Measurements from ENCODE around the gene PSMB3.
"Not testable (repeated sequence)": the region's sequence is repeated elsewhere in the genome, so short reads cannot be mapped to it uniquely, and the experiment has no call there.

The PSMB3 gene

DNA sequence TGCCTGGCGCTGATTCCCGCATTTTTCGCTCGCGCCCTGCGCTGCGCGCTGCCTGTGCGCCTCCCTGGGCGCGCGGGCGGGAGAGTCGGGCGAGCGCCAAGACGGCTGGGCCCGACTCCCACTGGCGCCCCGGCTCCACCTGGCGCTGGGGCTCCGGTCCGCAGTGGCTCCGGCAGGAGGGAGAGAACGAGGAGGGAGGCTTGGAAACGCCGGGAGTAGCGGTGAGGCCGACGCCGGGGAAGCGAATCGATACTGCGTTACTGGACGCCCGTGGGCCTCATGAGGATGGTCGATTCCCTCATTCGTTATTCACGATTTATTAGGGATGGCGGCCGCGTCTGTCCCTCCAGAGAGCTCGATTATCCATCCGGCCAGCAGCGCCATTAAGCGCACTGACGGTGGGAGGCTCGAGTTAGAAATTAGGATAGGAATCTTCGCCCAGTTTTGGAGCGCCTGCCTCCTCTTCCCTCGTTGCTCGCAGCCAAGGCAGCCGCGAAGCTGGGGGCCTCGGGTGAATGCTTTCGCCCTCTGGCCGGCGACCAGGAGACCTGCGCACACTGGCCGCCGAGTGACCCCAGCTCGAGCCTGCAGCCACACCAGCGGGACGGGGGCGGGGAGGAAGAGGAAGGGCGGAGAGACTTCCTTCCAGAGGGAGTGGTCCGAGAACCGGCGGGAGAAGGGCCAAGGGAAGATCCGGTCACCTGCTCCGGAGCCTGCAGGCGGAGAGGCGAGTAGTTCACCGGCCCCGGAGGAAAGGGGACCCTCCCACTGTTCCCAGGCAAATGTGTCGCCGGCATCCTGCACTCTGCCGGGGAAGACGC lies 3.1 kb upstream of the PSMB3 start:
- no peak for DNase-seq (ENCODE audit: low spot score)

DNA sequence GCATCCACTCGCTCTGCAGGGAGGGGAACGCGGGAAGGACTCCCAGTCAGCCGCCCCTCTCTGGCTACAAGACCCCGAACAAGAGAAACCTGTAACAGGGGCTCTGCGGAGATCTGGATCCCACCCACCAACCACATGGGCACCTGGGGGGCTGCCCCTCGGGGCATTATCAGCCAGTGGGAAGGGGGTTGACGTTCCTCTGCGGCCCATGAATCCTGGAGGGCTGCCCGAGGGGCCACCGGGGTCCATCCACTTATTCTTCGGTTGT lies 2.6 kb upstream of the PSMB3 start:
- DNase-seq (ENCODE audit: low spot score), result no peak

DNA sequence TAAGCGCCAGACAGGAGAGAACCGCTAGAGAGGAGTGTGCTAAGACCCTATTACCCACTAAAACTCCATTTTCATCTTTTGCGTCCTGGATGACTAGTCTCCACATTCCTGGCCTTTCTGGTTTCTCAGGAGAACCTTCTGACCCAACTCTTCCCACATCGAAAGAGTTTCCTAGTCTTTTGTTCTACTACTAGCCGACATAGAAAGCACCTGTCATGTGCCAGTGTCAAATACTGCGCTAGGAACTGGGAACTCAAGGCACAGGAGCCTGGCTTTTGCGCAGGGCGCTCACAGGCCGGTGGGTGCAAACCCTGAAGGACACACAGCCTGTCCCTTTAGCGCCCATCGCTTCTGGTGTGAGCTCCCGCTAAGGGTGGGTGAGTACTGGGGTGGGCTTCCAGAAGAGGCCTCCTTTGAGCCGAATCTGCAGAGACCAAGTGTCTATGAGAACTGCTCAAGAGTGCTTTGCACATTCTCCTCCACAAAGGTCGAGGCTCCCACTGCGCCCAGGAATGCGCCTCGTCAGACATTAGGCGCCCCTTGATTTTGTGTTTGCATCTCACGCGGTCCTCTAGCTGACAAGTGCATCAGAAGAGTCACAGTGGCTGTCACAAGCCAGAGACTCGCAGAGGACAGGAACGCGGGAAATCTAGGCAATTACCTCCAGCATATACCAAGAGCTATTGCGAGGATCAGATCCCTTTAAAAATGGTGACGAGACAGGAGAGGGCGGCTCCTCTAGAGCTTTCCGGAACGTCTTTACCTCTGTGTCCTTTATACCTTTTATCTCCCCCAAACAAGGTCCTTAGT lies 2.0 kb upstream of the PSMB3 start:
- no peak for DNase-seq (ENCODE audit: low spot score)

DNA sequence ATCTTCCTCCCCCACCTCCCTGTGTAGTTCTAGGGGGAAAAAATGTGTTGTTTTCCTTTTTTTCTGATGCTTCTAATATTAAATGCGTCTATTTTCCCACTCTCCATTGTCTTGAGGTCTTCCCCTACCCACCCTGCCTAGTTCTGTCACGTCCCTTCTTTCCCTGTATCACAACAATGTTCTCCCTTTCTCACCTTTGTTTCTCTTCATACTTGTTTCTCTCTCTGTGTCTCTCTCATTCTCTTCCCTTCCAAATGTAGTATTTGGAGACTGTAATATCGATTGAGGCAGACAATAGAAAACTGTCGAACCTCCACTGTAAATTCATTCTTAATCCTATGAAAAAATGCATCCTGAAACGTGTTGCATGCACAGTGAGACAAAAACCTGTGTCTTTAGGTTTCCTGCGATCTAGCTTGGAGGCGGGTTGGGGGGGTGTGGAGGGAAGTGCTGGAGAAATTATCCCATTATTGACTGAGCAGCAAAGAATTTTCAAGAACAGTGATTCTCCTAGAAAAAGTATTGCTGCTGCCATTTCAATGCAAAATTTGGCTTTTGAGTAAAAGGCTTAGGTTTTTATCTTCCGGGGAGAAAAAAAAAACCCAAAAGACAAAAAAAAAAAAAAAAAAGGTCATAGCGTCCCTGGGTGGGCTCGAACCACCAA lies 1.3 kb upstream of the PSMB3 start:
- DNase-seq (ENCODE audit: low spot score), result no peak

DNA sequence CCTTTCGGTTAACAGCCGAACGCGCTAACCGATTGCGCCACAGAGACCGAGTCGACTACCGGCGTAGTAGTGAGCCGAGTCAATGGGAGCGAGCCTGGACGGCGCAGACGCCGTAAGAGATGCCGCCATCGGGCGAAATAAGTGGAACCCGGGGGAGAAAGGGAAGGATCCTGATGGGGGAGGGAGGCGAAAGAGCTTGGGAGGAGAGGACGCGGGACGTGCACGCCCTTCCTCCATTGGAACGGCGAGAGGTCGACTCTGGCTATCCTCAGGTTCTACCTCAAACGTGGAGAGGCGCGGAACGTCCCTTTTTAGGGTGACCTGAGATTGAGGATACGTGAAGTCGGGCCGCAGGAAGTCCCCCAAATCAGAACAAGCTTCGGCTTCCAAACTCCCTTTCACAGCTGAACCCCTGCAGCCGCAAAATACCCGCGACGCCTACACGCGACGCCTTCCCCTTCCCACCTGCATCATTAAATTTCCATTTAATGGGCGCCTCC lies 683 bp upstream of the PSMB3 start:
- peak; percentile 67 for DNase-seq (ENCODE audit: low spot score)

DNA sequence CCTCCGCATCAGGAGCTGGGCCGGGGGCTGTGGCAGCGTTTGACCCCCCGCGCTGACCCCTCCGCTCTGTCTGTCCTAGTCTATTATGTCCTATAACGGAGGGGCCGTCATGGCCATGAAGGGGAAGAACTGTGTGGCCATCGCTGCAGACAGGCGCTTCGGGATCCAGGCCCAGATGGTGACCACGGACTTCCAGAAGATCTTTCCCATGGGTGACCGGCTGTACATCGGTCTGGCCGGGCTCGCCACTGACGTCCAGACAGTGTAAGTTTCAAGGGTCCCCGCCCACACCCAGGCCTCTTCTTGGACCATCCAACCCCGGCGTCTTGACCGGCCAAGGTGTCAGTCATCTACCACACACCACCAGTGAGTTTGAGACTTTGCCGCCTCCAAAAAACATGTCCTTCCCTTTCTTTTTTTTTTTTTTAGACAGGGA lies 548 bp downstream of the PSMB3 start:
- DNase-seq (ENCODE audit: low spot score), result no peak

DNA sequence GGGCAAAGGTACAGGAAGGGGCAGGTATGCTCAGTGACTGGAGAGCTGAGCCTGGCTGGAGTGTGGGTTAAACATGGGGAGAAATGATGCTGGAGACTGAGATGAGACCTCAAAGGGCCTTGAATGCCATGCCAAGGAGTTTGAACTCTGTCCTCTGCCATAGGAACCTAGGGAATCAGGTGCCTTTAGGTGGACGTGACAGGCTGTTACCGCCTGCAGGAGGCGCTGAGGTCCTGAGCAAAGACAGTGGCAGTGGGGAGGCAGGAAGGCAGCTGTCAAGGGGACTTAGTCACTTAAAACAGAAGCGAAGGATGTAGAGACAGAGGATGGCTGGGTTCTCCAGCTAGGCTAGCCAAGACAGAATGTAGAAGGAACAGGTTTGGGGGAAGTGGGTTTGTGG lies 9.1 kb downstream of the PSMB3 start:
- DNase-seq (ENCODE audit: low spot score), result peak; percentile 30

DNA sequence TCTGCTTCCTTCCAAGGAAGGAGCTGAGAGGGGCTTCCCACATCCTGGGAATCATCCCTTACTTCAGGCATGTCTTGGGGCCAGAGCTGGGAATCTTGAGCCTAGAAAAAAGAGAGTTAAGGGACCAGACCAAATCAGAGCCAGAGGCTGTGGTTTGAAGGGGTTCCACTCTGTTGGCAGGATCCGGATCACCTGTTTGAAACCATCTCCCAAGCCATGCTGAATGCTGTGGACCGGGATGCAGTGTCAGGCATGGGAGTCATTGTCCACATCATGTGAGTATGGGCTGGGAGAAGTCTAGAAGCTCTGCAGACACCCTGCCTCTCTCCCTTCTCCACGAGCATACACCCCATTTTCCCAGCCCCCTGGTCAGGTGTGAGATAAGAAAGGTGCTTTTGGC lies 9.7 kb downstream of the PSMB3 start:
- DNase-seq (ENCODE audit: low spot score), result no peak

DNA sequence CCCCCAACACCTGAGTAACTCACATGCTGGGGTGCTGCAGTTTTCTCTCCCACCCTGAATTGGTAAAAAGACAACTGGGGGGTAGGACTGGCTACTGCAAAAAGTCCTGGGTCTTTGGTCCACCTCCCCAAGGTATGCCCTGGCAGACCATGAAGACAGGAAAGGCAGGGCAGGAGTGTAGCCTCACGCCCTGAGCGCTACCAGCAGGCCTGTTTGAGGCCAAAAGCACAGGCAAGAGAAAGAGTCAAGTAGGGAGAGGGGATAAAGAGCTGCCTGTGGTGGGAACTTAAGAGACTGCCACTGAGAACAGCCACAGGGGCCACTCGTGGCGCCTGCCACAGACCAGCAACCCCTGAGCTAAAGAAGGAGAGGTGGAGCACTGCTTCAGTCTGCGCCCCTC lies 13.8 kb downstream of the PSMB3 start:
- no peak for DNase-seq (ENCODE audit: low spot score)

DNA sequence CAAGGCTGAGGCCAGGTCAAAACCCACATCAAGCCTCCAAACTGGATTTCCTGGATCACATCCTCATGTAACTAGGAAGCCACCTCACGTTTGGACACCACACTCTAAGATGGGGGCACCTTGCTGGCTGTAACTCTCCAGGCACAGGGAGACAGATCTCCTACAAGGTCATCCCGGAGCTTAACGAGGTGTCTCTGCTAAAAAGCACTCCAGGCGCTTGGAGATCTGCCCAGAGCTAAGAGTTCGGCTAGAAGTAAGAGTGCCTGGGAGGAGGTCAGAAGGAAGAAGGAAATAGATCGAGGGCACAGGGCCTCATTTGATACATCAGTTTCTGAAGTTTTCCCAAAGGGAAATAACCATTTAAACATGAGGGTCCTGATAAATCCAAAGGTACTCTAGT lies 15.9 kb downstream of the PSMB3 start:
- no peak for DNase-seq (ENCODE audit: low spot score)

DNA sequence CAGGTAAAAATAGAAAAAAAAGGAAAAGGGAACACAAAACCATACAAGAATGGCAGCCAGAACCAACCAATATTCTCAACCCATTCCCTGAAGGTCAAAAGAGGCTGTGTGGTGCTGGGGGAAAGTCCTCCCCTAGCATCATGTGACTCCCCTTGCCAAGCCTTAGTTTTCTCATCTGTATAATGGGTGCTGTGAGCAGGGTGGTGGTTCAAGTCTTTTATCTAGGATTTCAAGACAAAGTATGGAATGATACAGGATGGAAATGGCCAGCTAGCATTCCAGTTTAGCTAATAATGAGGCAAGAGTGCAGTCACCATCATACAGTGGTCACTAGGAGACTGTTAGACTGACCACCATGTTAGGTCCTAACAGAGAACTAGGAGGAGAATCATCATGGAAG lies 20.7 kb downstream of the PSMB3 start:
- no peak for DNase-seq (ENCODE audit: low spot score)

DNA sequence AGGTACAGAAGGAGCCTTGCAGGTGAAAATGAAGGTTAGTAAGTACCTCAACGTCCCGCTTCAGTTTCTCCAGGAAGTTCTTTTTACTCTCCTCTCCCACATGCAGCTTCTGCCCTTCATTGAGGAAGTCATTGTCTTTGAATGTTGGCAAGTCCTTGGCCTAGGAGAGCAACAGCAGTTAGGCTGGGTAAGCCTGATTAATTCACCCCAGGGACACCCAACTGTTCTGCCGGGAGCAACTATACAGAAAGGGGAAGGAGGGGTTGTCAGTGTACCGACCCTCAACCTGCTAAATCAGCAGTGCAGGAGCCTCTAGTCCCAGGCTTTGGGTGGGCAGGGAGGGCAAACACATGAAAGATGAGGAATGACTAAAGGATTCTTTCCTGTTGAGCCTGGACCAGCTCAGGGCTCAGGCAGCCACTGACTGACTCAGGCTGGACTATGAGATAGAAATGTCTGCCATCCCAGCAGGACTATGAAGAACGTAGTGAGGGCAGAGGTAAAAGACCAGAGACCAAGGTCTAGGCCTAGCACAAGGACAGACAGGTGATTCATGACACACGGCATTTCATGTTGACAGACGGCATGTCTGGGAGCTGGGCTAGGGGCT lies 25.2 kb downstream of the PSMB3 start:
- DNase-seq (ENCODE audit: low spot score), result no peak

DNA sequence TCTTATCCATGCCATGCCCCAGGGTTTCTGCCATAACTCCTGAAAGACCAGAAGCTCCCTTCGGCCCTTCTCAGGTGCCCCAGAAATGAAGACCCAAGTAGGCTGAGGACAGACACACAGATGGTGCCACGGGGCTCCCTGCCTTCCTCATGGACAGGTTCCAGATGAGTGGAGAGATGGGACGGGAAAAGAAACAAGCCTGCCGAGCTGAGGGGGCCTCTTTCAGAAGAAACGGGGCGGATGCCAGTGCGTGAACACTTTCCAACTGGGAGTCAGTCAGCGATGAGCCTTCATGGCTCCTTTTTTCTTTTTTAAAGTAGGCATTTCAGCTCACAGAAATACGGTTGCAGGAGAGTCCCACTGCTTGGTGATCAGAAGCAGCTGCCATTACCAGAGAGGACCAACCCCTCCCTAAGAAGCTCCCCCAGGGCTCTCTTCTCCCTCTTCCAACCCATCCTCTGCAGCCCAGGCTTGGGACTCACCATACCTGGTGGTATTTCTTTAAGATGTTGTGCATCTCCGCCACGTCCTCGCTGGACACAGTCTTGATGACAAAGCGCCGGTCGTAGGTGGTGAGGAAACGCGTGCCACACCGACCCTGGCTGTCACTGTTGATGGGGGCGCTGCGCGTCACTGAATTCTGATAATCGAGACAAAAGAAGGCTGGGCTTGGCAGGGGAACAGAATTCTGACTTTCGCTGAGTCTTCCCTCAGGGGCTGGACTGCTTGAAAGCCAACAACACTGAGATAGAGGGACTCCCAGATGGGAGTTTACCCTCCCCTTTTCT lies 27.6 kb downstream of the PSMB3 start:
- no peak for DNase-seq (ENCODE audit: low spot score)

DNA sequence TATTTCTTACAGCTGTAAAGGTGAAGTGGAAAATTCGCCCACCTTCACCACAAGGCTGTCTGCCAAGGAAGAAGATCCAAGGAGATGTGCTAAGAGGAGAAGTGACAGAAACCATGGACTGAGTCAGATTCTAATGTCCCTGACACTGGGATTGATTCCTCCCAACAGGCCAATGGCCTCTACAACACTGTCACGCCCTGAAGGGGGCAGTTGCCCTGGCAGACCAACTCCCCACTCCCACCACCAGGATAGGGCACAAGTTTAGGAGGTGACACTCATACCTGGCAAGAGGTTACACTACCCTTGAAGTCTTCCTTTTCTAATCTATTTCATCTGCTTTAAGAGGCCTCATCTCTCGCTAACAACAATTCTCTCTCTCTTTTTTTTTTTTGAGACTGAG lies 30.7 kb downstream of the PSMB3 start:
- DNase-seq (ENCODE audit: low spot score), result no peak

DNA sequence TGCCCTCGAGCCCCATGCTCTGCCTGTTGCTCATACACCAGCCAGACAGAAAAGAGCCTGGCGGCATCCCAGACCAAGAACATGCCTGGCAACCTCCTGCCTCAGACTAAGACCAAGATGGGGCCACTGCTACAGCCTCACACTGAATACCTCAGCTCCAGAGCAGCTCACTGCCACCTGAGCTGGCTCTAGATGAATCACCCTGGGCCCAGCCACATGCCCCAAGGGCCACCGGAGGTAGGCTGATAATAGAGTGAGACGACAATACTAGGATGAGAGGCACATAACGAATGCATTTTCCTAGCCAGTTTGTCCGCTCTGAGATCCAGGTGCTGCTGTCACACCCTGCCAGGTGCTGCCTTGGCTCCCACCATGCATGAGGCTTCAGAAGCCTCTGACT lies 33.8 kb downstream of the PSMB3 start:
- DNase-seq (ENCODE audit: low spot score), result no peak

DNA sequence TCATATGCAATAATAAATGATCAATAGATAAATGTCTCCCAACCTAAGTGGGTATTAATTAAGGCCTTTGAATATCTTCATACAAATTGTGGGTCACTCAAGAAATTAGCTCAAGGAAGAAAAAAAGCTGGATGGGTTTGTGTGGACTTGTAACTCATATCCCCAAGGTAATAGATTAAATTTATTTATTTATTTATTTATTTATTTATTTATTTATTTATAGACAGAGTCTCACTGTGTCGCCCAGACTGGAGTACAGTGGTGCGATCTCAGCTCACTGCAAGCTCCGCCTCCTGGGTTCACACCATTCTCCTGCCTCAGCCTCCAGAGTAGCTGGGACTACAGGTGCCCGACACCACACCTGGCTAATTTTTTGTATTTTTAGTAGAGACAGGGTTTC lies 35.5 kb downstream of the PSMB3 start:
- DNase-seq (ENCODE audit: low spot score), result not testable (repeated sequence)

DNA sequence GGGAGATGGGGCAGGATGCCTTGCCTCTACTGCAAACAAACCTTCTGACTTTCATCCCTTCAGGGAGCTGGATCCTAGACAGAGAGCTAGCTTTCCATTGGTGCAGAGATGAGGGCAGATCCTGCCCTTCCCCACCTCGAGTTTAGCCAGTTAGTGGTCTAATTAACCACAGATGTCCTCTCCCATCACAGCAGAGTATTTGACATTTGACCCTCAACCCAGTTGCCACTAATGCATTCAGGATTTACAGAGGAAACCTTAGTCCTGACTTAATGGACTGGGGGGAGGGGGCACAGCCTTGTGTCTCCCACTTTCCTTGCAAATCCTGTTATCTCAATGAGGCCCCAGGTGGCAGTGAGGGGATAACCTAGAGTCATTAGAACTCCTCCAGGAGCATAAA lies 36.6 kb downstream of the PSMB3 start:
- no peak for DNase-seq (ENCODE audit: low spot score)

DNA sequence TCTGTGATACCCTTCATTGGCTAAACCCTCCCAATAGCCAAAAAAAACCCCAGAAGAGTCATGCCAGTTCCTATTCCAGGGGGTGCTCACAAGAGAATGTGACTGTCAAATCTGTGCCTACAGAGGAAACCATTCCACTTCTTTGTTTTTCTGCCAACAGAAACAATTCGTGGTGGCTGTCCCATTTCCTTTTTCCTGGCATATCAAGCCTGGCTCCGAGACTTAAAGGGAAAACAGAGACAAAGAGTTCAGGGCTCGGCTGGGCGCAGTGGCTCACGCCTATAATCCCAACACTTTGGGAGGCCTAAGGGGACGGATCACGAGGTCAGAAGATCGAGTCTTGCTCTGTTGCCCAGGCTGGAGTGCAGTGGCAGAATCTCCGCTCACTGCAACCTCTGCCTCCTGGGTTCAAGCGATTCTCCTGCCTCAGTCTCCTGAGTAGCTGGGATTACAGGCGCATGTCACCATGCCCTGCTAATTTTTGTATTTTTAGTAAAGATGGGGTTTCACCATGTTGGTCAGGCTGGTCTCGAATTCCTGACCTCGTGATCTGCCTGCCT lies 37.7 kb downstream of the PSMB3 start:
- not testable (repeated sequence) for DNase-seq (ENCODE audit: low spot score)

DNA sequence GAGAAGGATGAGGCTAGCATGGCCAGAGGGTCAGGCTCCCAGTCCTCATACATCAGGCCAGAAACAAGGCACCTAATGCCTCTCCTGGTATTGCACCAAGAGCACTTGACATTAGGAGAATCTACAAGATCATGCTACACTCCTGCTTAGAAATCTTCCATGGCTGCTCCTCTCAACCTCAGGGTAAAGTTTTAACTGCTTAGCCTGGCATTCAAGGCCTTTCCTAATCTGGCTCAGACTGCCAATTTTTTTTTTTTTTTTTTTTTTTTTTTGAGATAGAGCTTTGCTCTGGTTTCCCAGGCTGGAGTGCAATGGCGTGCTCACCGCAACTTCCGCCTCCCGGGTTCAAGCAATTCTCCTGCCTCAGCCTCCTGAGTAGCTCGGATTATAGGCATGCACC lies 38.6 kb downstream of the PSMB3 start:
- DNase-seq (ENCODE audit: low spot score), result no peak

DNA sequence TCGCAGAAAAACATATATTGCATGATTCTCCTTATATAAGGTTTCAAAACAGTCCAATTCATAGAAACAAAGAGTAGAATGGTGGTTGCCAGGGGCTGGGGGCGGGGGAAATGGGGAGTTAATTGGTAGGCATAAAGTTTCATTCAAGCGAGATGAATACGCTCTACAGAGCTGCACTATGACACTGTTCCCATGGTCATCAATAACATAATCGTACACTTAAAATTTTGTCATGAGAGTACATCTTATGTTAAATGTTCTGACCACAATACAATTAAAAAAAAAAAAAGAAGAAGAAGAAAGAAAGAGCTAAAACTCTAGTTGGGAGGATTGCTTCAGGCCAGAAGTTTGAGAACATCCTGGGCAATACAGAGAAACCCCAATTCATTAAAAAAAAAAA lies 41.7 kb downstream of the PSMB3 start:
- no peak for DNase-seq (ENCODE audit: low spot score)

DNA sequence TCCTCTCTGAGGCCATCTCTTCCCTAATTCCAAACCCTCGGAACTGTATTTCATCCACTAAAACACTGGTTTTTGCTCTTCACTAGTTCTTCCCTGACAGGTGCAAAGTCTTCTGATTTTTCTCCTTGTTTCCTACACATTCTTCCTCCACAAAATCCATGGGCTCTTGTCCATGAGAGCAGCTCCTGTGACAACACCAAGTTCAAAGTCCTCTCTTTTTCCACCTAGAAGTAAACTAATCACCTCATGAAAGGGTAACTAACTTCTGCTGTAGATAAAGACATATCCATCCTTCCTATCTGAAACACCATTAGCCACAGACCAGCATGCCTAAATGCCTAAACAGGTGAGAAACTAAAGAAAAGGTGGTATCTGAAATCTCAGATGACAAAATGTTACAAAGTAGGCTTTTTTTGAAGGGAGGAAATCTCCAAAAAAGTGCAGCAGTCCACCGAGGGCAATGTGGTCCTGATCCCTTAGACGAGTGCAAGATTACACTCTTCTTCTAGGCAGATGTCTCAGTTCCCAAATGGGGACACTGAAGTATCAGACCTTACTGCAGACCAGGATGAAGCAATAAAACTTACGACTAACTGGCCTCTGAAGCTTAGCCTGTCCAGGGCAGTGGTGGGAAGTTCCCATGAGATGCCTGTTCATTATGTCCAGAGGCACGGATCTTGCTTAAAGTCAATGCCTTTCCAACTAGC lies 44.1 kb downstream of the PSMB3 start:
- no peak for DNase-seq (ENCODE audit: low spot score)
